HG03280 (cell line): ENCODE results near the gene WLS.
"Not testable (repeated sequence)": the region's sequence is repeated elsewhere in the genome, so short reads cannot be mapped to it uniquely, and the experiment has no call there.

Experiments used
- ATAC-seq: cut with Tn5 transposase; IDR thresholded peaks from one replicate; pipeline ENCODE4 v1.9.1; 2021; ENCODE audit warnings: mild to moderate bottlenecking, moderate library complexity; ENCODE audit not compliant: unreplicated experiment

The WLS gene

GRCh38 chr1:68232289-68233148 is at the start of gene WLS:
Gene WLS, minus strand, starts transcription at chr1:68232523. Its CDS starts 224 bp downstream, at chr1:68232299.
- ATAC-seq, result no peak

- no peak for ATAC-seq
These were observed 48.0 kb upstream of the WLS start for GRCh38 chr1:68280286-68280685.

- ATAC-seq, result no peak
These were observed 47.5 kb upstream of the WLS start for GRCh38 chr1:68279846-68280245.

GRCh38 chr1:68278221-68278620 is 45.9 kb upstream of the WLS start:
- no peak for ATAC-seq

- ATAC-seq, result no peak
These were observed 44.1 kb upstream of the WLS start for GRCh38 chr1:68276448-68276847.

DNA sequence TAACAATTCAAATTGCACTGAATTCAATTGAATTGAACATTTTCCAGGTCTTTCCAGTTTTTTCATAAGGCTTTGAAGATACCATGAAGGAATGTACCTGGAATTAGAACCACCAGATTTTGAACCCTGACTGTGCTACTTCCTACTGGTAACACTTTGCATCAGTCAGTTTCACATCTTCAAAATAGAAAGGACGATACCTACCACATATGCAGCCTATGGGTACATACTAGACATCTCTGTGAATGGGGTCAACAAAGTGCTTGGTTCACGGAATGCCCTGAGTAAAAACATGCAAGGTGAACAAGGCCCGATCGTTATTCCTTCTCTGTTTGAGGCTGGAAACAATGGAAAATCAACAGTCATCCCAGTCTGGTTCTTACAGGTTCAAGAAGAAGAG is 41.2 kb upstream of the WLS start:
- no peak for ATAC-seq

GRCh38 chr1:68271596-68271995 is 39.3 kb upstream of the WLS start:
- no peak for ATAC-seq

- no peak for ATAC-seq
These were observed 38.6 kb upstream of the WLS start for GRCh38 chr1:68270951-68271350.

- ATAC-seq, result no peak
These were observed 37.5 kb upstream of the WLS start for GRCh38 chr1:68269637-68270430.

GRCh38 chr1:68268896-68269483 is 36.7 kb upstream of the WLS start:
- ATAC-seq, result no peak

GRCh38 chr1:68256824-68257223 is 24.5 kb upstream of the WLS start:
- not testable (repeated sequence) for ATAC-seq

DNA sequence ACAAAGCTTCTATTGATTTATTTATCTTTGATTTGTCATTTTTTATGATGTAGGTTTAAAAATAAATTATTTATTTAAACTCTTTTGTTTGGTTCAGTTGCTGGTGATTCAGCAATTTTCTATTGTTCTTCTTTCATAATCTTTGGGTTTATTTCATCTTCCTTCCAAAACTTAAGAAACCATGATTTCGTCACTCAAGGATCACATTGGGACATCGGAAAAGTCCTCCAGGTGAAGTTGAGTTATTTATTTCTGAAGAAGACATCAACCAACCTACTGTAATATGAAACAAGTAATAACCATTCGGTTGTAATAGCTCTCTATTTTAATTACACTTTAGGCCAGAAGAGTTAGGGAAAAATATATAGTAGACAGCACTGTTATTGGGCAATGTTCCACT is 23.0 kb upstream of the WLS start:
- ATAC-seq, result no peak

DNA sequence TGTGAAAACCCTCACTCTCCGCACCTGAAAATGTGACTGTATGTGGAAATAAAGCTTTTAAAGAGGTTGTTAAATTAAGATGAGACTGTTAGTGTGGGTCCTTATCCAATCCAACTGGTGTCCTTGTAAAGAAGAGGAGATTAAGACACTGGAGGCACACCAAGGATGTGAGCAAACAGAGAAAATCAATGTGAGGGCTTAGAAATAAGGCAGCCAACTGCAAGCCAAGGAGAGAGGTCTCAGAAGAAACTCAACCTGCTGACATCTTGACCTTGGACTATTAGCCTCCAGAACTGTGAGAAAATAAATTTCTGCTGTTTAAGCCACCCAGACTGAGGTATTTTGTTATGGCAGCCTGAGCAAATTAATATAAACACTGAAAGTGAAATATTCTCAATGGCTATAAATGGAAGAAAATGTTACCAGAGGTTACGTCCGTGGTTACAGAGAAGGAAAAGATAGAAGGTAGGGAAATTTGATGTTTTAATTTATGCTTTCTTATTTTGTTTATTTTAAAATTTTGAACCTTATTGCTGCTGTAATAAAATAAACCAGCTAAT is 22.4 kb upstream of the WLS start:
- no peak for ATAC-seq

DNA sequence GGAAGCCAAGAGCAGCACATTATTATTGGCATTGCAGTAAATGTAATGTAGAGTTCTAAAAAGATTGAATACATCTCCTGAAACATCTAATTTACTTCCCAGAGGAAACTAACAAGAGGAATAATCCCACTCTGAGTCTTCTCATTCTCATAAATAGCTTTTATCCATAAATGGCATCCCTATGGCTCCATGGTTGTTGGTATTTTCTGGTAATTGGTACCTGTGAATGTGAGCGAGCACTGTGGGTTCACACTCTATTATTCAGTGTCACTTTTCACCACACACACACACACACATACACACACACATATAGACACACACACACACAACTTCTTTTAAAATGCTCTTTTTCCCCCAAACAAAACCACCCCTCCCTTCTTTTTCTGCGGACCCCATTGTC is 4.7 kb upstream of the WLS start:
- no peak for ATAC-seq

DNA sequence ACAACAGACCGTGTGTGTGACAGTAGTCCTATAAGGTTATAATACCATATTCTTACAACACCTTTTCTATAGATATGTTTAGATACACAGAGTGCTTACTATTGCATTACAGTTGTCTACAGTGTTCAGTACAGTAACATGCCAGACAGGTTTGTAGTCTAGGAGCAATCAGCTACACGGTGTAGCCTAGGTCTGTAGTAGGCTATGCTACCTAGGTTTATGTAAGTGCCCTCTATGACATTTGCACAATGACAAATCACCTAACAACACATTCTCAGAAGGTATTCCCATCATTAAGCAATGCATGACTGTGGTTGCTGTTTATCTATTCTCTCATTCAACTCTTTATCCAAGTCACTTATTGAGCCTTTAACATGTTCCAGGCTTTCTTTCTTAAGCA is 1.8 kb upstream of the WLS start:
- ATAC-seq, result no peak

DNA sequence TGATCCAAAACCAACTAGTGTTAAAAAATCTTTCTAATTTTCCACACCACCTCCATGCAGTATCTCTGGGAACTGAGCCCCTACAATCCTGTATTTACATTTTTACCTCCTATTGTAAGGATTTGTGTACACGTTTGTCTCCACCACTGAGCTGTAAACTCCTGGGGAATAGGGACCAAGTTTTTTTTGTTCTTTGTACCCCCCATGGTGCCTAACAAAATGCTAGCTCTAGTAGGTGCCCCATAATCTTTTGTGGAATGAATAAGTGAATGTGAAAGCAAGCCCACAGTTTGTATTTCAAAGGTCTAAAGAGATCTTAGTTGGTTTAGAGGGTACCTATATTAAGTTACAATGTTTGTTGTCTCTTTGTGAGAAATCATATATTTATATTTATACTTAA is 879 bp upstream of the WLS start:
- ATAC-seq, result no peak

- ATAC-seq, result no peak
These were observed 565 bp downstream of the WLS start for GRCh38 chr1:68231627-68232288.

- ATAC-seq, result no peak
These were observed 1.3 kb downstream of the WLS start for GRCh38 chr1:68230901-68231626.

- ATAC-seq, result no peak
These were observed 1.9 kb downstream of the WLS start for GRCh38 chr1:68230484-68230802.
